CD4-positive, CD25-positive, alpha-beta regulatory T cell (primary cell): ENCODE data around the gene OGDH. TPM values are rescaled to one million over a fixed set of nuclear protein-coding genes. Genes with fewer than 3 reads are reported as not detected.
A peak's percentile ranks its signal among the peaks of the same experiment; 100 is the strongest.

Source experiments
- ATAC-seq, 2 donors: fragments of 150-1000 bp; cut with Tn5 transposase; one replicate each; pipeline ENCODE4 v1.10.0; 2021; ENCODE audit warnings: low read depth in 2 of 2, moderate number of reproducible peaks in 2 of 2, moderate library complexity in 1 of 2
- DNase-seq, 3 donors: peaks; one replicate each; pipeline versions ENCODE4 v3.0.0 to v3.0.0-alpha.2; 2012 to 2022; ENCODE audit warnings: mixed read lengths in 1 of 3
- H3K27ac ChIP-seq: one replicate; pipeline ENCODE4 v1.7.0; 2013; ENCODE audit warnings: mild to moderate bottlenecking, low read length; ENCODE audit not compliant: insufficient read depth, poor library complexity, severe bottlenecking
- H3K27me3 ChIP-seq: one replicate; pipeline ENCODE4 v1.7.0; 2013; ENCODE audit warnings: low read length; ENCODE audit not compliant: control insufficient read depth, insufficient read depth
- H3K36me3 ChIP-seq: one replicate; pipeline ENCODE4 v1.7.0; 2013; ENCODE audit warnings: mild to moderate bottlenecking, low read length, moderate library complexity; ENCODE audit not compliant: control insufficient read depth, insufficient read depth
- H3K4me1 ChIP-seq: 2 replicates; pipeline ENCODE4 v1.7.0; 2013; ENCODE audit warnings: mild to moderate bottlenecking, low read length; ENCODE audit not compliant: insufficient read depth, control insufficient read depth, poor library complexity, severe bottlenecking
- H3K4me3 ChIP-seq: one replicate; pipeline ENCODE4 v1.7.0; 2013; ENCODE audit warnings: low read depth, mild to moderate bottlenecking, low read length, moderate library complexity
- H3K9me3 ChIP-seq, 2 experiments: 1 replicate in 1 of 2; 2 replicates in 1 of 2; pipeline ENCODE4 v1.7.0; 2013; ENCODE audit warnings: low read length in 2 of 2, mild to moderate bottlenecking in 1 of 2, moderate library complexity in 1 of 2; ENCODE audit not compliant: control insufficient read depth in 2 of 2
- H3K27ac Mint-ChIP-seq, 3 donors: one replicate each; pipeline ENCODE4 v1.8.0; 2020 to 2022; ENCODE audit warnings: mild to moderate bottlenecking in 3 of 3, mixed read lengths in 3 of 3, moderate library complexity in 2 of 3
- H3K27me3 Mint-ChIP-seq: one replicate; pipeline ENCODE4 v1.8.0; 2022; ENCODE audit warnings: mild to moderate bottlenecking, mixed read lengths
- H3K36me3 Mint-ChIP-seq: one replicate; pipeline ENCODE4 v1.8.0; 2020; ENCODE audit warnings: mixed read lengths
- H3K4me1 Mint-ChIP-seq, 4 donors: one replicate each; pipeline ENCODE4 v1.8.0; 2020 to 2022; ENCODE audit warnings: mixed read lengths in 4 of 4, mild to moderate bottlenecking in 1 of 4
- H3K4me3 Mint-ChIP-seq, 4 donors: one replicate each; pipeline ENCODE4 v1.8.0; 2020 to 2022; ENCODE audit warnings: mild to moderate bottlenecking in 4 of 4, mixed read lengths in 4 of 4, moderate library complexity in 3 of 4
- H3K9me3 Mint-ChIP-seq, 7 donors: one replicate each; pipeline ENCODE4 v1.8.0; 2020 to 2022; ENCODE audit warnings: mixed read lengths in 7 of 7, mild to moderate bottlenecking in 3 of 7, moderate library complexity in 2 of 7
- polyA plus RNA-seq, 4 donors: library from polyadenylated mRNA; unstranded; fragments of 300-500 nt; fragmentation: Illumina TruSeq; gene quantifications; one replicate each; pipeline ENCODE4 v1.2.3, GENCODE V29; 2021
- total RNA-seq: library from RNA; stranded (reverse); gene quantifications from one replicate; pipeline ENCODE4 v1.2.3, GENCODE V29; 2022

Gene OGDH
- total and polyA plus RNA-seq, 5 donors from 2014 or later: 56.4 to 157 (median 88.0) TPM

DNA sequence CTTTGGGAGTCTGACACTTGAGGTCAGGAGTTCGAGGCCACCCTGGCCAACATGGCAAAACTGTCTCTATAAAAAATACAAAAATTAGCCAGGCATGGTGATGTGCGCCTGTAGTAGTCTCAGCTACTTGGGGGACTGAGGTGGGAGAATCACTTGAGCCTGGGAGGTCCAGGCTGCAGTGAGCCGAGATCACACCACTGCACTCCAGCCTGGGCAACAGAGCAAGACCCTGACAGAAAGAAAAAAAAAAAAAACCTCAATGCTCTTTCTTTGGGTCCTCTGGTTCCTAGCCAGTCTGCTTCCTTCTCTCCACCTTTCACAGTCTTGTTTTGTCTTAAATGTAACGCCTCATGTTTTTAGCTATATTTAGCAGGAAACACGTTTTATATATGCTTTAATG is 9.4 kb downstream of the OGDH start:
- Histone ChIP-seq H3K4me3 (peak overlapping the region; percentile 42), H3K27ac (peak overlapping the region; percentile 68), H3K9me3 (no peaks in the 10 kb centered on the region), H3K4me1 (peaks cover 53% of the 10 kb centered on the region), H3K36me3 (no peaks in the 10 kb centered on the region), H3K27me3 (no peaks in the 10 kb centered on the region)
- Mint-ChIP-seq H3K4me1 (peaks cover 52 to 76% (median 65%) of the 10 kb centered on the region in 4 donors), H3K36me3 (peaks cover 25% of the 10 kb centered on the region), H3K27me3 (no peaks in the 10 kb centered on the region), H3K27ac (peak overlapping the region; percentile 85 to 88 (median 85)), H3K9me3 (no peaks in the 10 kb centered on the region), H3K4me3 (peak overlapping the region; percentile 53 to 84 (median 82))
- no peak for DNase-seq
- ATAC-seq: no peak

- Histone ChIP-seq H3K9me3 (no peaks in the 10 kb centered on the region), H3K27me3 (no peaks in the 10 kb centered on the region), H3K4me3 (no peak overlapping the region), H3K36me3 (no peaks in the 10 kb centered on the region), H3K27ac (peak overlapping the region; percentile 68), H3K4me1 (peaks cover 59% of the 10 kb centered on the region)
- no peaks in the 10 kb centered on the region for H3K27me3 Mint-ChIP-seq
- H3K36me3 Mint-ChIP-seq: peaks cover 25% of the 10 kb centered on the region
- H3K9me3 Mint-ChIP-seq: no peaks in the 10 kb centered on the region
- no peak overlapping the region for H3K4me3 Mint-ChIP-seq
- peaks cover 58 to 84% (median 72%) of the 10 kb centered on the region in 4 donors for H3K4me1 Mint-ChIP-seq
- ATAC-seq (no peak), DNase-seq (no peak)
- peak overlapping the region in 1 of 3 donors; percentile 85 for H3K27ac Mint-ChIP-seq
These were observed 10.1 kb downstream of the OGDH start for GRCh38 chr7:44616545-44616944.

- H3K9me3 ChIP-seq: no peaks in the 10 kb centered on the region
- Mint-ChIP-seq H3K36me3 (peaks cover 21% of the 10 kb centered on the region), H3K4me3 (peak overlapping the region; percentile 45 to 83 (median 72)), H3K27ac (peak overlapping the region; percentile 91 to 94 (median 92)), H3K27me3 (no peaks in the 10 kb centered on the region), H3K4me1 (peaks cover 54 to 86% (median 71%) of the 10 kb centered on the region in 4 donors), H3K9me3 (no peaks in the 10 kb centered on the region)
- ATAC-seq: peak; percentile 49 to 51
- H3K4me1 ChIP-seq: peaks cover 67% of the 10 kb centered on the region
- H3K27me3 ChIP-seq: no peaks in the 10 kb centered on the region
- H3K4me3 ChIP-seq: peak overlapping the region; percentile 48
- no peak for DNase-seq
- H3K36me3 ChIP-seq: no peaks in the 10 kb centered on the region
- peak overlapping the region; percentile 76 for H3K27ac ChIP-seq
These were observed 10.9 kb downstream of the OGDH start for GRCh38 chr7:44617225-44617890.

- H3K4me3 ChIP-seq: peak overlapping the region; percentile 48
- Mint-ChIP-seq H3K9me3 (no peaks in the 10 kb centered on the region), H3K27me3 (no peaks in the 10 kb centered on the region), H3K36me3 (peaks cover 21% of the 10 kb centered on the region), H3K27ac (peak overlapping the region; percentile 91 to 94 (median 92)), H3K4me1 (peaks cover 54 to 89% (median 76%) of the 10 kb centered on the region in 4 donors), H3K4me3 (peak overlapping the region; percentile 45 to 88 (median 76))
- H3K4me1 ChIP-seq: peaks cover 74% of the 10 kb centered on the region
- DNase-seq (no peak), ATAC-seq (no peak)
- no peaks in the 10 kb centered on the region for H3K9me3 ChIP-seq
- H3K27ac ChIP-seq: peak overlapping the region; percentile 76
- no peaks in the 10 kb centered on the region for H3K36me3 ChIP-seq
- H3K27me3 ChIP-seq: no peaks in the 10 kb centered on the region
These were observed 11.6 kb downstream of the OGDH start for GRCh38 chr7:44618045-44618444.

DNA sequence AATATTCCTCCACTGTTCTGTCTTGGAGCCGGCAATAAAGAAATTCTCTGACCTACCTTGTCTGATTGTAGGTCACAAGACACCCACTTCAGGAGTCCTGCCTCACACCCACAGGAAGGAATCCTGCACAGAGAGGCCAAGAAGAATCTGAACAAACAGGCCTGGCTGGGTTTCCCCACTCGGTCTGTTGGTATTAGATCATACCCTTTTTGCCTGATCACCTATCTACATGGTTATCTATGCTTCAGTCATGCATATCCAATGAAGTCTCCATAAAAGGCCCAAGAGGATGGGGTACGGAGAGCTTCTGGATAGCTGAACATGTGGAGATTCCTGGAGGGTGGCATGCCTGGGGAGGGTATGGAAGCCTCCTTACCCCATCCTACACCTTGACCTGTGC is 12.3 kb downstream of the OGDH start:
- H3K4me3 Mint-ChIP-seq: peak overlapping the region; percentile 56 to 88 (median 76)
- peaks cover 56 to 96% (median 82%) of the 10 kb centered on the region in 4 donors for H3K4me1 Mint-ChIP-seq
- DNase-seq: no peak
- H3K27me3 Mint-ChIP-seq: no peaks in the 10 kb centered on the region
- no peak for ATAC-seq
- Histone ChIP-seq H3K9me3 (no peaks in the 10 kb centered on the region), H3K4me3 (peak overlapping the region; percentile 48), H3K36me3 (no peaks in the 10 kb centered on the region), H3K4me1 (peaks cover 80% of the 10 kb centered on the region), H3K27ac (peak overlapping the region; percentile 76), H3K27me3 (no peaks in the 10 kb centered on the region)
- H3K36me3 Mint-ChIP-seq: peaks cover 22% of the 10 kb centered on the region
- no peaks in the 10 kb centered on the region for H3K9me3 Mint-ChIP-seq
- H3K27ac Mint-ChIP-seq: peak overlapping the region; percentile 92 to 94 (median 92)

DNA sequence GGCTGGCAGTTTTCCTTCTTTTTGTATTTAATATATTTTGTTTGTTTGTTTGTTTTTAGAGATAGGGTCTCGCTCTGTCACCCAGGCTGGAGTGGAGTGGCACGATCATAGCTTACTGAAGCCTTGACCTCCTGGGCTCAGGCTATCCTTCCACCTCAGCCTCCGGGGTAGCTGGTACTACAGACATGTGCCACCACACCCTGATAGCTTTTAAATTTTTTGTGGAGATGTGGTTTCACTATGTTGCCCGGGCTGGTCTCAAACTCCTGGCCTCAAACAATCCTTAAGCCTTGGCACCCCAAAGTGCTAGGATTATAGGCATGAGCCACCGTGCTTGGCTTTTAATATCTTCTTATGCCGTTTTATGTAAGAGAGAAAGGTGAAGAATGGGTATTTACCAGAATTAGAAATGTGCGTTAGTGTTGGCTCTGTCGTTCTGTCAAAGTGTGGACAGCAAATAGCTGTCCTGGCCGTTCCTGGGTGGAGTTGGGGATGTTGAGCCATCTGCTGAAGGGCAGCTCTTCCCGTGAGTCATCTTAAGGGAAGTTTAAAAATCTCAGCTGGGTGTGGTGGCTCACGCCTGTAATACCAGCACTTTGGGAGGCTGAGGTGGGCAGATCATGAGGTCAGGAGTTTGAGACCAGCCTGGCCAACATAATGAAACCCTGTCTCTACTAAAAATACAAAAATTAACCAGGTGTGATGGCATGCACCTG is 14.8 kb downstream of the OGDH start:
- H3K27me3 ChIP-seq: no peaks in the 10 kb centered on the region
- Mint-ChIP-seq H3K4me3 (peak overlapping the region; percentile 5 to 83 (median 74)), H3K9me3 (peaks cover 0 to under 1% (median 0%) of the 10 kb centered on the region in 7 donors), H3K27me3 (no peaks in the 10 kb centered on the region), H3K4me1 (peaks cover 44 to 97% (median 83%) of the 10 kb centered on the region in 4 donors), H3K36me3 (peaks cover 28% of the 10 kb centered on the region), H3K27ac (peak overlapping the region; percentile 79 to 94 (median 93))
- no peaks in the 10 kb centered on the region for H3K9me3 ChIP-seq
- peaks cover 80% of the 10 kb centered on the region for H3K4me1 ChIP-seq
- DNase-seq: no peak
- H3K4me3 ChIP-seq: no peak overlapping the region
- no peak for ATAC-seq
- H3K36me3 ChIP-seq: peaks cover 9% of the 10 kb centered on the region
- peak overlapping the region; percentile 98 for H3K27ac ChIP-seq

GRCh38 chr7:44621750-44622103 is 15.3 kb downstream of the OGDH start:
- Histone ChIP-seq H3K9me3 (no peaks in the 10 kb centered on the region), H3K27ac (peak overlapping the region; percentile 98), H3K4me3 (peak overlapping the region; percentile 80), H3K4me1 (peaks cover 84% of the 10 kb centered on the region), H3K36me3 (peaks cover 9% of the 10 kb centered on the region), H3K27me3 (no peaks in the 10 kb centered on the region)
- Mint-ChIP-seq H3K27ac (peak overlapping the region; percentile 79 to 94 (median 93)), H3K36me3 (peaks cover 31% of the 10 kb centered on the region), H3K4me3 (peak overlapping the region in 3 of 4 donors; percentile 70 to 83 (median 79)), H3K4me1 (peaks cover 43 to 100% (median 86%) of the 10 kb centered on the region in 4 donors), H3K27me3 (no peaks in the 10 kb centered on the region), H3K9me3 (peaks cover 0 to 2% (median 0%) of the 10 kb centered on the region in 7 donors)
- DNase-seq: no peak
- ATAC-seq: no peak
